GM19328 (cell line): ENCODE data around the gene CSNK1G2.
"Not testable (repeated sequence)": the region's sequence is repeated elsewhere in the genome, so short reads cannot be mapped to it uniquely, and the experiment has no call there.

Experiments used
- ATAC-seq: cut with Tn5 transposase; IDR thresholded peaks from one replicate; pipeline ENCODE4 v1.9.1; 2021; ENCODE audit warnings: mild to moderate bottlenecking, moderate library complexity; ENCODE audit not compliant: unreplicated experiment

Gene CSNK1G2

GRCh38 chr19:1986357-1987162 lies 45.6 kb downstream of the CSNK1G2 start:
- ATAC-seq: no peak

GRCh38 chr19:1987197-1988187 lies 46.5 kb downstream of the CSNK1G2 start:
- ATAC-seq: no peak

- not testable (repeated sequence) for ATAC-seq
Observed at GRCh38 chr19:1988464-1988863, 47.5 kb downstream of the CSNK1G2 start.

GRCh38 chr19:1989513-1990229 lies 48.7 kb downstream of the CSNK1G2 start:
- no peak for ATAC-seq

- no peak for ATAC-seq
Observed at GRCh38 chr19:1990230-1991017, 49.5 kb downstream of the CSNK1G2 start.

- no peak for ATAC-seq
Observed at GRCh38 chr19:1991018-1991913, 50.3 kb downstream of the CSNK1G2 start.

- no peak for ATAC-seq
Observed at GRCh38 chr19:1992759-1993260, 51.8 kb downstream of the CSNK1G2 start.

- no peak for ATAC-seq
Observed at GRCh38 chr19:1997353-1998233, 56.6 kb downstream of the CSNK1G2 start.

GRCh38 chr19:1998712-1999708 lies 58.0 kb downstream of the CSNK1G2 start:
- no peak for ATAC-seq

GRCh38 chr19:1999856-2000515 lies 59.0 kb downstream of the CSNK1G2 start:
- ATAC-seq: no peak

- no peak for ATAC-seq
Observed at GRCh38 chr19:2003874-2004273, 62.9 kb downstream of the CSNK1G2 start.

GRCh38 chr19:2010135-2010668 lies 69.2 kb downstream of the CSNK1G2 start:
- ATAC-seq: no peak

- no peak for ATAC-seq
Observed at GRCh38 chr19:2011169-2011568, 70.2 kb downstream of the CSNK1G2 start.

- no peak for ATAC-seq
Observed at GRCh38 chr19:2012941-2013682, 72.1 kb downstream of the CSNK1G2 start.

- no peak for ATAC-seq
Observed at GRCh38 chr19:2013683-2013961, 72.7 kb downstream of the CSNK1G2 start.

GRCh38 chr19:2014131-2014571 lies 73.2 kb downstream of the CSNK1G2 start:
- ATAC-seq: no peak
